Activated T-cell treated with anti-CD3 and anti-CD28 coated beads for 24 hours (primary cell): ENCODE results near the gene MPHOSPH9.
"Not testable (repeated sequence)": the region's sequence is repeated elsewhere in the genome, so short reads cannot be mapped to it uniquely, and the experiment has no call there.

Experiments used
- DNase-seq: peaks from one replicate; pipeline ENCODE4 v3.0.0-alpha.2; 2020; ENCODE audit warnings: low read depth

MPHOSPH9 gene

GRCh38 chr12:123223241-123223668 lies 9.7 kb downstream of the MPHOSPH9 start:
- DNase-seq, result peak; percentile 43

GRCh38 chr12:123207815-123208214 lies 25.1 kb downstream of the MPHOSPH9 start:
- not testable (repeated sequence) for DNase-seq

DNA sequence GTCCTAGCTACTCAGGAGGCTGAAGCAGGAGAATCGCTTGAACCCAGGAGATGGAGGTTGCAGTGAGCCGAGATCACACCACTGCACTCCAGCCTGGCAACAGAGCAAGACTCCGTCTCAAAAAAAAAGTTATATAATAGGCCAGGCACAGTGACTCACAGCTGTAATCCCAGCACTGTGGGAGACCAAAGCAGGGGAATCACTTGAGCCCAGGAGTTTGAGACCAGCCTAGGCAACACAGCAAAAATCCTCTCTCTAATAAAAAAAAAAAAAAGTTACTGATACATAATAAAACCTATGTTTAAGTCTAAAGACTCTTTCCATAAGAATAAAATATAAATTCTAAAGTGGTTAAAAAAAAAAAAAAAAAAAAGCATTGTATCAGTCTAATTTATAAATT lies 26.1 kb downstream of the MPHOSPH9 start:
- not testable (repeated sequence) for DNase-seq

GRCh38 chr12:123200414-123200813 lies 32.5 kb downstream of the MPHOSPH9 start:
- DNase-seq, result no peak

DNA sequence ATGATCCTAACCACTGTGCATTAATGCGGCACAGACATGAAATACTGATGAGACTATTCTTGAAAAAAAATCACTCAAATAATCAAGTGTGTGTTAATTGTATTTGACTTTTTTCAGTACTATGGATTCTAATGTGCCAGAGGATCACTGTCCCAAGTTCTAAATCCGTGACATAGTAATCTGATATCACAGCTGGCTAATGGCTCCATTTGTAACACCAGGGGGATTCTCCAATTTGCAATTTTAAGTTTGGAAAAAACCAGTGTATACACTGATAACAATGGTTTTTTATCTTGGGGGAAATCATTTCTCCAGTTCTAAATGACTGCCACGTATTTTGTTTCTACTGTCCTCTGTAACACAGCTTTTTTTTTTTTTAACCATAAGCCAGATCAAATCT lies 33.0 kb downstream of the MPHOSPH9 start:
- no peak for DNase-seq

DNA sequence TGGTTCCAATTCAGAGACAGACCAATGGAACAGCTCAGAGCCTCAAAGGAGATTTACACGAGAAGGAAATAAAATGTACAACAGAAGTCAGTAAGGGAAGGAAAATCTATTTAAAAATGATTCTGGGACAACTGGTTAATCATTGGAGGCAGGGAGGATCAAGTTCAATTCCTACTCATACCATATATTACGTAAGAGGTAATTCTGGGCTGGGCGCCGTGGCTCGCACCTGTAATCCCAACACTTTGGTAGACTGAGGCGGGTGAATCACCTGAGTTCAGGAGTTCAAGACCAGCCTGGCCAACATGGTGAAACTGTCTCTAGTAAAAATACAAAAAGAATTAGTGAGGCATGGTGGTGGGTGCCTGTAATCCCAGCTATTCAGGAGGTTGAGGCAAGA lies 45.3 kb downstream of the MPHOSPH9 start:
- no peak for DNase-seq

GRCh38 chr12:123180171-123180570 lies 52.8 kb downstream of the MPHOSPH9 start:
- no peak for DNase-seq

DNA sequence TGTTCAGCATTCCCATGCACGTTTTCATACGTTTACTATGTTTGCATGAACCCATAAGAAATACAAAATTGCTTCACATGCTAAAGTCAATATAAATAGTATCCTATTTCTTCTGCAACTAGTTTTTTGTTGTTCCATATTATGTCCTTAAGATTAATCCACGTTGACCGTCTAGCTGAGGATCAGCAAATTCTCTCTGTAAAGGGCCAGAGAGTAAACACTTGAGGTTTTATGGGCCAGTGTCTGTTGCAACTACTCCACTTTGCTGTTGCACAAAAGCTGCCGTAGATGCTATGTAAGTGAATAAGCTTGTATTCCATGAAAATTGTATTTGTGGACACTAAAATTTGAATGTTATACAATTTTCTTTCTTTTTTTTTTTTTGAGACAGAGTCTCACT lies 61.0 kb downstream of the MPHOSPH9 start:
- DNase-seq, result no peak

DNA sequence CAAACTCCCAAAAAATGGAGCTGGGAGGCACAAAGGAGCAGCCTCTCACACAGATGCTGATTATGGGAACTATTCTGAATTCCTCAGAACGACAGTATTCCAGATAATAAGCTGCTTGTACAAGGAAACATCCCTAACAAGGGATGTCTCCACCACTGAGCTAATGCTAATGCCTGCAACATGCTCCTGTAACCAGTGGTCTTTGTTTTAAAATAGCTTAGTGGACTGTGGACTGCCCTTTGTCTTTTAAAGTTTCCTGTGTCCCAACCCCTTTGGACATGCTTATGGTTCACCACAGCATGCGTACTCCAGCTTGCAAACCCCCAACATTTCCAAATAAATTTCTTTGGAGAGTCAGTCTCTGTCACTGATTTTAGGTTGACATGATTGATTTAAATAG lies 65.6 kb downstream of the MPHOSPH9 start:
- DNase-seq, result no peak

- DNase-seq, result no peak
These were observed 67.4 kb downstream of the MPHOSPH9 start for GRCh38 chr12:123165537-123165936.

GRCh38 chr12:123164710-123165261 lies 68.2 kb downstream of the MPHOSPH9 start:
- DNase-seq, result no peak

DNA sequence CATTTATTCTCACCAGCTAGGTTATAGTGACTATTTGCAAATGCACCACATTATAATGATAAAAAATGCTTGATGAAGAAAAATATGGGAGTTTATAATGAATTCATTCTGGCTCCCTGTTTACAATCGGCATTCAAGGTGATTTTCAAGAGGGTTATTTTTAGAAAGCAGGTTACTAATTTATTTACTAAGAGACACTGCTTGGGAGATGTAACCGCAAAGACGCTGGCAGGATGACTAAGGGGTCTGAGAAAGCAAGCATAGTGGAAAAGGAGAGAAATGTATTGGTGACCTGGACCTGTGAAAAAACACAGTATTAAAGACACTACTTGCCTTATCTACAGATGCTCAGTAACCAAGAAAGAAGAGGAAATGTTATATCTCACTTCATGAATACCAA lies 68.7 kb downstream of the MPHOSPH9 start:
- DNase-seq, result no peak

DNA sequence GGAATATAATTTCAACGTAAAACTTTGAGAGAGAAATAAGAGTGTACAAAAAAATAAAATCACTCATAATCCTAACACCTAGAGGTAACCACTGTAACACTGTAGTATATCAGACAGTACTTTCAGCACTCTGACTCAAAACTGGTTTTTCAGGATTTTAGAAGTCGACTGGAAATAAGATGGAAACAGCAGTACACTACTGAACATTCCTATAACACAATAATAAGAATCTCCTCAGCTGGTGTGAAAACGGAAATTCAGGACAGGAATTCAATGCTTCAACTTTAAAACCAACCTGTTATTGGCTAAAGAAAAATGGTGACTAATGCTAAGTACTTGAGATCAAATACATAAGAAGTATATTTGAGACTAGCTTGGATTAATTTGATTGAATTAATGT lies 69.7 kb downstream of the MPHOSPH9 start:
- no peak for DNase-seq

- DNase-seq, result no peak
These were observed 72.0 kb downstream of the MPHOSPH9 start for GRCh38 chr12:123160801-123161487.

- no peak for DNase-seq
These were observed 79.0 kb downstream of the MPHOSPH9 start for GRCh38 chr12:123153906-123154305.

DNA sequence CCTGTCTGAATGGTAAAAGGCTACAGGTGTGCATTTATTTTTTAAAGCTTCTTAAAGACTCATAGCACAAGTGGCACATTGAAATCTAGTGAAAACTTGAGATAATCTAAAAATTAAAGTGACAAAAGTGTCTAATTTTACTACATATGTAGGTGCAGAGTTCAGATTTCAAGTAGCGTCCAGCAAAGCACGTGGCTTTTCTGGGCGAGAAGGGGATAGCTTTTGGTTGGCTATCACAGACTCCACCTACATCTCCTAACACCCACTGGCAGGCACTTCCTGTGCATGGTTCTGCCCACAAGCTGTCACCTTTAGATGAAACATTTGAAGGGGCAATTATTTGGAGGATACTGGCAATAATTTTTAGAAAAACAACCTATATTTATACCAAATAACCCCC lies 80.1 kb downstream of the MPHOSPH9 start:
- DNase-seq, result no peak

DNA sequence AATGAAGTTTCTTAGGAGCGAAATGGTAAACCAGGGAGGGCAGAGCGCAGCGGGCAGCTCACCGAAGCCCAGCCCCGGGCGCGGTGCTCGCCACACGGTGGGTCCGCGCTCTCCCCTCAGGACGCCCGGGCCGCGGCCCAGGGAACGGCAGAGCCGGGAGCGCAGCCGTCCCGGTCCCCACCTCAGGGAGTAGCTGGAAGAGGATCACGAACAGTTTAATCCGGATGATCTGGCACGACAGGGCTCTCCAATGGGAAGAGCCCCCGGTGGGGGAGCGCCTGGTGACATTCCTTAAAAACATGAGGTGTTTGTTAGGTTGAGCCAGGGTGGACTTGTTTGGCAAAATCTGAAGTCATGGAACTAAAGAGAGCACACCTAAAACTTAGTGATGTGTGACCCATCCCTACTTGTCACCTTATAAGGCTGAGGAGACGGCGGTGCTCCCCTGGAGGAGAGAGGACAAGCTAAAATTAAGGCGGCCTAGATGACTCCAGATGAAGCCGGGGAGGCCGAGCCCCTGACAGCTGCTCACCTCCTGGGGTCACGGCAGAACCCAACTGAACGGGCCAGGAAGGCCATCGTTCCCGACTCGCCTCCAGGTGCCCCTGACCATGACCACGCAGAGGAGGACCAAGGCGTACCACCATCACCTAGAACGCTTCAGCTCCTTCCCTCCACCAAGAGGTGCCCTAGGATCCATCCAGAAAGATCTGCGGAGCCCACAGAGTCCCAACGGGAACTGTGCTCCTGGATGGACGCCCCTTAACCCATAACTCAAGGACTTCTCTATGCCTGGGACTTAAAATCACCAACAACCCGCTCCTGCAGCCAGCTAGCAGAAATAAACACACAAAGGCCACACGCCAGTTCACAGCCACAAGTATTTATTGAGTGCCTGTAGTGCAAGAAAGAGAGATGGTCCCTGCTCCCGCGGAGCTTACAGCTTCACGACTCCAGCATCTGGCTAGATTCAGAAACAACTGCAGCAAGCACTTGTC lies 81.2 kb downstream of the MPHOSPH9 start:
- no peak for DNase-seq

- DNase-seq, result peak; percentile 38
These were observed 82.0 kb downstream of the MPHOSPH9 start, which contains the start of gene PITPNM2 for GRCh38 chr12:123150744-123151456. Gene PITPNM2 (minus strand): TSS chr12:123151090. CDS start chr12:123034590, 116,500 bp downstream.

DNA sequence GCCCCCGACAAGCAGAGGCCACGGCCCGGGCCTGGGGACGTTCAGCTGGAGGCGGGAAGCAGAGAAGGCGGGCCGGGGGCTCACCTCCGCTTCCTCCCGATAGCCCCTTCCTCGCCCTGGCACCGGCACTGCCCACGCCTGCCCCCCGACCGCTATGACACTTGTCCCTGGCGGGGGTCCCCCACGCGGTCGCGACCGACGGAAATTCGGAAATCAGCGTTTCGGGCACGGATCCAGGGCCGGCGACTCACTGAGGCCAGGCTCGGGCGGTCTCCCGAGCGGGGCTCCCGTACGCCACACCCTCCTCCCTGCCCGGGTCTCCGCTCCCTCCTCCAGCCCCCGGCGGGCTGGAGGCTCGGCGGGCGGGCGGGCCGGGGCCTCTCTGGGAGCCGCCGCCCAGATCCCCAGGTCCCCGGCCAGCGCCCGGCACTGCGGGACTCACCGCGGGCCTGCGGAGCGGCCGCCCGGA lies 82.6 kb downstream of the MPHOSPH9 start:
- DNase-seq, result no peak

- DNase-seq, result no peak
These were observed 83.3 kb downstream of the MPHOSPH9 start for GRCh38 chr12:123149501-123150274.

- no peak for DNase-seq
These were observed 83.9 kb downstream of the MPHOSPH9 start for GRCh38 chr12:123149088-123149487.
